Mesothelial cell of epicardium (in vitro differentiated cells): ENCODE data around the gene PGA3. TPM values are rescaled to one million over a fixed set of nuclear protein-coding genes. Genes with fewer than 3 reads are reported as not detected.
A peak's percentile ranks its signal among the peaks of the same experiment; 100 is the strongest.

Experiments used
- DNase-seq, 2 experiments: peaks; one replicate each; pipeline ENCODE4 v3.0.0; 2021; ENCODE audit warnings: low spot score in 2 of 2; ENCODE audit not compliant: unreplicated experiment in 2 of 2
- H3K27ac Mint-ChIP-seq: 2 replicates; pipeline ENCODE4 v1.8.0; 2021; ENCODE audit warnings: mixed read lengths
- H3K27me3 Mint-ChIP-seq: 2 replicates; pipeline ENCODE4 v1.8.0; 2021; ENCODE audit warnings: low read depth, mixed read lengths
- H3K36me3 Mint-ChIP-seq: 2 replicates; pipeline ENCODE4 v1.8.0; 2021; ENCODE audit warnings: mixed read lengths
- H3K4me1 Mint-ChIP-seq: 2 replicates; pipeline ENCODE4 v1.8.0; 2021; ENCODE audit warnings: mixed read lengths
- H3K4me3 Mint-ChIP-seq: 2 replicates; pipeline ENCODE4 v1.8.0; 2021; ENCODE audit warnings: mild to moderate bottlenecking, moderate library complexity, mixed read lengths
- H3K9me3 Mint-ChIP-seq: 2 replicates; pipeline ENCODE4 v1.8.0; 2021; ENCODE audit warnings: mixed read lengths
- total RNA-seq: library from RNA; stranded (reverse); gene quantifications from 3 replicates; pipeline ENCODE4 v1.2.1, GENCODE V29; 2021
- TF ChIP-seq, protein P1 (sequence below): fragments of 200-600 bp; sonication (generic); IDR thresholded peaks from one replicate; pipeline ENCODE4 v1.5.0; 2021; ENCODE audit warnings: antibody characterized with exemption; ENCODE audit not compliant: unreplicated experiment

The PGA3 gene
- total RNA-seq, 1 donor from 2014 or later, result not detected

DNA sequence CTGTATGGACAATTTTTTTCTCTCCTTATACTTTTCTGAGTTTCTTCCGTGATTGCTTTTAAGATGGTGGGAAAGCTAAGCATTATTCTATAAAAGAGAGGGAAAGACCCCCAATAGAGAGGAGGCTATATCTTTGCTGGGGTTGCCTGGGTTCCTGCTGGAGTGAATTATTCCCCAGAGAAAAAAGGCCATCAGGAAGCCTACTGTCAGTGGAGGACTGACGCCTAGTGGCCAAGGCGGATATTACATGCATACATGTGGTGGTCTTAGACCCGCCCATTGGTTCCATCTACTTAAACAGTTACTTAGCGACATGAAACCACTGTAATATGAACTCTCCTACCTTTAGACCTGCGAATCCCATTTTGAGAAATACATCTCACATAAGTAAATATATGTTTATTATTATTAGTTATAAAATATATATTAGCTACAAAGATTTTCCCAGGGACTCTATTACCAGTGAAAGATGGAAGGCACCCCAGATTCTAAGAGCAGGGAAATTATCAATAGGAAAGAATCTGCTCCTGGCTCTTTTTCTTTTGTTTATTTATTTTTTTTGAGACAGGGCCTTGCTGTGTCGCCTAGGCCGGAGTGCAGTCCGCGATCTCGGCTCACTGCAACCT lies 15.7 kb upstream of the PGA3 start:
- Mint-ChIP-seq H3K27ac (no peak overlapping the region), H3K27me3 (no peaks in the 10 kb centered on the region), H3K4me3 (no peak overlapping the region), H3K4me1 (peaks cover 6% of the 10 kb centered on the region), H3K36me3 (no peaks in the 10 kb centered on the region), H3K9me3 (no peaks in the 10 kb centered on the region)
- TF ChIP-seq, protein P1, sequence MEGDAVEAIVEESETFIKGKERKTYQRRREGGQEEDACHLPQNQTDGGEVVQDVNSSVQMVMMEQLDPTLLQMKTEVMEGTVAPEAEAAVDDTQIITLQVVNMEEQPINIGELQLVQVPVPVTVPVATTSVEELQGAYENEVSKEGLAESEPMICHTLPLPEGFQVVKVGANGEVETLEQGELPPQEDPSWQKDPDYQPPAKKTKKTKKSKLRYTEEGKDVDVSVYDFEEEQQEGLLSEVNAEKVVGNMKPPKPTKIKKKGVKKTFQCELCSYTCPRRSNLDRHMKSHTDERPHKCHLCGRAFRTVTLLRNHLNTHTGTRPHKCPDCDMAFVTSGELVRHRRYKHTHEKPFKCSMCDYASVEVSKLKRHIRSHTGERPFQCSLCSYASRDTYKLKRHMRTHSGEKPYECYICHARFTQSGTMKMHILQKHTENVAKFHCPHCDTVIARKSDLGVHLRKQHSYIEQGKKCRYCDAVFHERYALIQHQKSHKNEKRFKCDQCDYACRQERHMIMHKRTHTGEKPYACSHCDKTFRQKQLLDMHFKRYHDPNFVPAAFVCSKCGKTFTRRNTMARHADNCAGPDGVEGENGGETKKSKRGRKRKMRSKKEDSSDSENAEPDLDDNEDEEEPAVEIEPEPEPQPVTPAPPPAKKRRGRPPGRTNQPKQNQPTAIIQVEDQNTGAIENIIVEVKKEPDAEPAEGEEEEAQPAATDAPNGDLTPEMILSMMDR, result peak; percentile 98
- peak; percentile 50 to 86 for DNase-seq

DNA sequence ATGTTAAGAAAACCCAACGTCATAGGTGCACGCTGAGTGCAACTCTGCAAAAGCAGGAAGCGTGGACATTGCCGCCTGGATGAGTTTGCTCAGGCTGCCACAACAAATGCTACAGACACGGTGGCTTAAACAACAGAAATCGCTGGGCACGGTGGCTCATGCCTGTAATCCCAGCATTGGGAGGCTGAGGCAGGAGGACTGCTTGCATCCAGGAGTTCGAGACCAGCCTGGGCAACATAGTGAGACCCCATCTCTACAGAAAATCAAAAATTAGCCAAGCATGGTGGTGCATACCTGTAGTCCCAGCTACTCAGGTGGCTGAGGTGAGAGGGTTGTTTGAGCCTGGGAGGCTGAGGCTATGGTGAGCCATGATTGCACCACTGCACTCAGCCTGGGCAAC lies 13.4 kb upstream of the PGA3 start:
- no peaks in the 10 kb centered on the region for H3K4me1 Mint-ChIP-seq
- H3K27me3 Mint-ChIP-seq, result no peaks in the 10 kb centered on the region

DNA sequence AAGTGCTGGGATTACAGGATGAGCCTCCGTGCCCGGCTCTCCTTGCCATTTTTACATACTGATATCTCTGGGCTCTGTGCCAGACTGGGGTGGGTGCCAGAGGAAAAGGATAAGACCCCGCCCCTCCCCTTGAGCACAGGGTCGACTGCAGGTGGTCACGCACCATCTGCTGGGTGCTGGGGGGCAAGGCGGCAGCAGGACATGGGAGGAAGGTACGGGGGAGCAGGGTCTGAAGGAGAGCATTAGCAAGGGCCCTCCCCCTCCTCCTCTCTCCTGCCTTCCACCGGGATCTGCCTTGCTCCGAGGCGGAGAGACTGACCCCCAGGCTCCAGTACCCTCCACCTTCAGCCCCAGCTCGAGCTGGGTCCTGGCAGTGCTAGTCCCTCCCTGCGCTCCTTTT lies 9.7 kb upstream of the PGA3 start:
- Mint-ChIP-seq H3K4me1 (no peaks in the 10 kb centered on the region), H3K4me3 (no peak overlapping the region), H3K36me3 (no peaks in the 10 kb centered on the region), H3K9me3 (no peaks in the 10 kb centered on the region), H3K27ac (no peak overlapping the region), H3K27me3 (peaks cover 2% of the 10 kb centered on the region)
- no peak for DNase-seq
- TF ChIP-seq, protein P1, result no peak

More for the DNA sequence above, 13.4 kb upstream of the PGA3 start:
- Mint-ChIP-seq H3K9me3 (no peaks in the 10 kb centered on the region), H3K4me3 (no peak overlapping the region), H3K36me3 (no peaks in the 10 kb centered on the region), H3K27ac (no peak overlapping the region)
- TF ChIP-seq, protein P1, result no peak
- no peak for DNase-seq

DNA sequence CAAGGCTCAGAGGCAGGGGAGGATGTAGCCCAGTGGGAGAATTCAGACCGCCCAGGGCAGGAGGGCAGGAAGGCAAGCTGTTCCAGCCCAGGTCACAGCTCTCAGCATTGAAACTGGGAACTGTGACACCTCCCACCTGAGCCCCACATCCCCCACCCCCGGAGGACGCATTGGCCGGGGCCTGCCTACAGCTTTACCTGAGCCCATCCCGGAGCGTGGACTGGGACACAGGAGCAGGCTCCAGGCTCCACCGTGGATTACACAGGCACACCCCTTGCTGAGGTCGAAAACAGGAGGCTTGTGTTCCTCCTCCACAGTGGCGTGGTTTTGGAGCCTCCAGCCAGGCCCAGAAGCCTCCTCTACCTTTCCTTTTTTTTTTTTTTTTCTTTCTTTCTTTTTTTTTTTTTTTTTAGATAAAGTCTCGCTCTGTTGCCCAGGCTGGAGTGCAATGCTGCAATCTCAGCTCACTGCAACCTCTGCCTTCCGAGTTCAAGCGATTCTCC lies 9.1 kb upstream of the PGA3 start:
- no peaks in the 10 kb centered on the region for H3K36me3 Mint-ChIP-seq
- no peaks in the 10 kb centered on the region for H3K9me3 Mint-ChIP-seq
- no peaks in the 10 kb centered on the region for H3K4me1 Mint-ChIP-seq
- H3K4me3 Mint-ChIP-seq, result no peak overlapping the region
- no peak for DNase-seq
- H3K27me3 Mint-ChIP-seq, result peaks cover 5% of the 10 kb centered on the region
- TF ChIP-seq, protein P1, result no peak
- no peak overlapping the region for H3K27ac Mint-ChIP-seq

DNA sequence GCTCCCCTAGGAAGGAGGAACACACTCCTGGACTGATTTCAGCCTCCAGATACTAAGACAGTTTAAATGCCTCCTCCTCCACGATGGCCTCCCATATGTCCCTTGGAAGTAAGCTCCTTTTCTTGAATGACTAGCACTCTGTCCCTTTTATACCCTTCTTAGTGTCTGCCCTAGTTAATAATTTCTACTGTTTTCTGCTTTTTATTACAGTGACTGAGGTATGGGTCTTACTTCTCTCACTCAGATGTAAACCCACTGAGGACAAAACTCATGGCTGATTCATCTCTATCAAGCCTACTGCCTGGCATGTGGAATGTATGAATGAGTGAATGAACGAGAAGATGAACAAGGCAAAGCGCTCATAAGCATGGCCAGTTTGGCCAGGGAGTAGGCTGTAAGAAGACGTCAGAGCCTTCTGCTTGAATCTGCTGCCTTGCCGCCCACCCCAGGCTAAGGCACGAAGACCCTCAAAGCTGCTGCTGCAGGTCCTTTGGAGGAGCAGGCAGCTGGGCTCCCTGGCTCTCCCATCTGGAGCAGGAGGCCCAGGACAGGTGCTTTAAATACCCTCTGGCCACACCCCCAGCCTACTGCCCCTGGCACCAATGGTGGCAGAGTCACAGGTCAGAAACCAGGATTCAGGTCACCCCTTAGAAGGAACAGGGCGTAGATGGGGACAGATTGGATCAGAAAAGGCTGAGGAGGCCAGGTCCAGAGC lies 8.2 kb upstream of the PGA3 start:
- H3K27me3 Mint-ChIP-seq, result peaks cover 9% of the 10 kb centered on the region
- H3K27ac Mint-ChIP-seq, result no peak overlapping the region
- TF ChIP-seq, protein P1, result no peak
- H3K36me3 Mint-ChIP-seq, result no peaks in the 10 kb centered on the region
- H3K4me1 Mint-ChIP-seq, result no peaks in the 10 kb centered on the region
- no peak overlapping the region for H3K4me3 Mint-ChIP-seq
- H3K9me3 Mint-ChIP-seq, result no peaks in the 10 kb centered on the region
- no peak for DNase-seq
